Measurements from ENCODE around the gene HOXB4.

HOXB4 gene

DNA sequence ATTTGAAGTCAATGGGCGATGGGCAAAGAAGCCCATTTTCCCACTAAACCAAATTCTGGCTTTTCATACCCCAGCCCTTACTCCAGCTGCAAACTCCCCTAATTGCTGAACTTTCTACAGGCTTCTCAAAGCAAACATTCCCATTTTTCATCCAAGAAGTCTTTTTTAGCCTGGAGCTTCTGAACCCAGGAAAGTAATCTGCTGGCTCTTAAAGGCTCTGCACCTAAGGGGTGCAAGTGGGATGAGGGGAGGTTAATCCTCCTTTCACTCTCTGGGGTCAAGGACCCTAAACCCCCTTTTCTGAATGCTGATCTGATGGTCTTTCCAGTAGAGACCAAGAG lies 30.3 kb upstream of the HOXB4 start:
- H3K27ac ChIP-seq, result no peak overlapping the region
- no peaks in the 10 kb centered on the region for H4K20me1 ChIP-seq (ENCODE audit: insufficient read depth)
- no peak overlapping the region for H3K9ac ChIP-seq
- peaks cover 19% of the 10 kb centered on the region for H3K4me1 ChIP-seq (ENCODE audit: low read depth, poor library complexity, severe bottlenecking)
- H3K4me3 ChIP-seq (IDR thresholded peaks at IDR 0.05; ENCODE audit: insufficient read depth, low read depth, low read length), result no peak overlapping the region
- H3K36me3 ChIP-seq (ENCODE audit: insufficient read depth), result no peaks in the 10 kb centered on the region
- no peaks in the 10 kb centered on the region for H3K79me2 ChIP-seq (ENCODE audit: insufficient read depth, low read depth)
- TF ChIP-seq, protein P1, sequence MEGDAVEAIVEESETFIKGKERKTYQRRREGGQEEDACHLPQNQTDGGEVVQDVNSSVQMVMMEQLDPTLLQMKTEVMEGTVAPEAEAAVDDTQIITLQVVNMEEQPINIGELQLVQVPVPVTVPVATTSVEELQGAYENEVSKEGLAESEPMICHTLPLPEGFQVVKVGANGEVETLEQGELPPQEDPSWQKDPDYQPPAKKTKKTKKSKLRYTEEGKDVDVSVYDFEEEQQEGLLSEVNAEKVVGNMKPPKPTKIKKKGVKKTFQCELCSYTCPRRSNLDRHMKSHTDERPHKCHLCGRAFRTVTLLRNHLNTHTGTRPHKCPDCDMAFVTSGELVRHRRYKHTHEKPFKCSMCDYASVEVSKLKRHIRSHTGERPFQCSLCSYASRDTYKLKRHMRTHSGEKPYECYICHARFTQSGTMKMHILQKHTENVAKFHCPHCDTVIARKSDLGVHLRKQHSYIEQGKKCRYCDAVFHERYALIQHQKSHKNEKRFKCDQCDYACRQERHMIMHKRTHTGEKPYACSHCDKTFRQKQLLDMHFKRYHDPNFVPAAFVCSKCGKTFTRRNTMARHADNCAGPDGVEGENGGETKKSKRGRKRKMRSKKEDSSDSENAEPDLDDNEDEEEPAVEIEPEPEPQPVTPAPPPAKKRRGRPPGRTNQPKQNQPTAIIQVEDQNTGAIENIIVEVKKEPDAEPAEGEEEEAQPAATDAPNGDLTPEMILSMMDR (conservative IDR thresholded peaks at IDR 0.05; ENCODE audit: low read depth, low read length), result no peak
- no peak overlapping the region for H2AFZ ChIP-seq (ENCODE audit: low read depth)
- H3K4me2 ChIP-seq, result peak overlapping the region; percentile 92; the same call in 1 of the 2 replicates
- peaks cover 18% of the 10 kb centered on the region for H3K27me3 ChIP-seq (ENCODE audit: insufficient read depth, low read depth)

DNA sequence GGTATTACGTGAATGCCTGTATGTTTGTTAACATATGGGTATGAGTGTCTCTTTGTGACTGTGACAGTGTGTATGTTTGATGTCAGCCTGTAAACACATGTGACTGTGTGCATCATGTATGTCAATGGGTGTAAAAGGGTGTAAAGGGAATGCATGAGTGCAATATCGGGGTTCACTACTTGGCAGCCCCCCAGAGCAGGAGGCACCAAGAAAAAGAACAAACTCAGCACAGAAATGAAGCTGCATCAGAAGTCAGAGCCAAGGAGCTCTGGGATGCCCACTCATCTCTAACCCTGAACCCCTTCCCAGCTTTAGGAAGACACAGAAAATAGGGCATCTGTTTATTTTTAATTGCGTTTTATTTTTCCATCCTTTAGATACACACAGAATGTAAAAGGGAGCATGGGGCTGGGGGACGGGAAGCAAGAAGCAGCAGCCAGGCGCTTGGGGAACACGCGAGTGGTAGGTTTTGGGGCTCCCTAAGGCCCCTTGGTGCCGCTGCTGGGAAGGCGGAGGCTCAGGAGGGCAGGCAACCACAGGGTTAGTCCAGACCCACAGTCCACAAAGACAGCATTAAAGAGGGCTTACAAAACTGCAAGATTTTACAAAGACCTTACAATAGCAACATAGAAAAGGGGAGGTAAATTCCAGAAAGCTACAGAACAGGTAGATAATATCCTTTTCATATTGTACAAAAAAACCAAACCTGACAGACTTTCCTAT lies 28.9 kb upstream of the HOXB4 start:
- Histone ChIP-seq H3K27me3 (ENCODE audit: insufficient read depth, low read depth) (peaks cover 23% of the 10 kb centered on the region), H3K4me3 (IDR thresholded peaks at IDR 0.05; ENCODE audit: insufficient read depth, low read depth, low read length) (no peak overlapping the region), H4K20me1 (ENCODE audit: insufficient read depth) (no peaks in the 10 kb centered on the region), H3K27ac (no peak overlapping the region), H2AFZ (ENCODE audit: low read depth) (no peak overlapping the region), H3K36me3 (ENCODE audit: insufficient read depth) (no peaks in the 10 kb centered on the region), H3K79me2 (ENCODE audit: insufficient read depth, low read depth) (no peaks in the 10 kb centered on the region), H3K4me1 (ENCODE audit: low read depth, poor library complexity, severe bottlenecking) (peaks cover 23% of the 10 kb centered on the region), H3K9ac (no peak overlapping the region), H3K4me2 (no peak overlapping the region)
- TF ChIP-seq, protein P1 (conservative IDR thresholded peaks at IDR 0.05; ENCODE audit: low read depth, low read length), result no peak

DNA sequence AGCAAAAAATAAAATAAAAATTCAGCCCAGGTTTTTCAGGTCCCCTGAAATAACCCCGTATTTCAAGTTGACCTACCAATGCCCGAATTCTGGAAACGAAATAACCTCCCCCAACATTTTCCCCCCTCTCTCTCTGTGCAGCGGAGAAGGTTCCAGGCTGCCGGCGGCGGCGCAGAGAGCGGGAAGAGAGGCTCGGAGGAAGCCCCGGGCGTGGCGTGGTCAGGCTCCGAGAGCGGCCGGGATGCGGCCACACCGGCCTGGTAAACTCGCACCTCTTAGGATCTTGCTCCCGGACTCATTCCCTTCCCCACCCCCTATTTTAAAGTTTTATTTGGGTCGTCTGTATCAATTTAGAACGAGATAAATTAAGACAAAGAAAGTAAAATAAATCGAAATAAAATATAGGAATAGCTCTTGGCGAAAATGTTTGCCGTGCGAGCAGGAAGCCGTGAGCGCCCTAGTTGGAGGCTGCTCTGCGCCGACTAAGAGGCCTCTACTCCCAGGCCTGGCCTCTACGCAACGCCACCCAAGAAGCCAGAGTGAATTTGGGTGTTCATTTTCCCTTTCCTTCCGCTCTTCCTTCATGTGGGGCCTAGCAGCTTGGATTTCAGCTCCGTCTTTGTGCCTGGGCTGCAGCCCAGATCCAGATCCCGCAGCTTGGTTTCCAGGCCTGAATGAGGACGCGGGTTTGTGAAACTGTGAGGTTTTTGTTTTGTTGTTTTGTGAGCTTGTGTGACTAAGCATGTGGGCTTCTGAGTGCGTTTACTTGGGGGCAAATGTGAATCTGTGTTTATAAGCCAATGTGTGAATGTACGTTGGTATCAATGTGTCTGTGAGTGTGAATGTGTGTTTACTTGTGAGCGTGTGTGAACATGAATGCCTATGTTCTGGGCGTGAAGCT lies 28.1 kb upstream of the HOXB4 start:
- TF ChIP-seq, protein P1 (conservative IDR thresholded peaks at IDR 0.05; ENCODE audit: low read depth, low read length), result no peak
- Histone ChIP-seq H3K27me3 (ENCODE audit: insufficient read depth, low read depth) (peaks cover 31% of the 10 kb centered on the region), H4K20me1 (ENCODE audit: insufficient read depth) (no peaks in the 10 kb centered on the region), H3K4me2 (no peak overlapping the region), H3K9ac (no peak overlapping the region), H3K4me3 (IDR thresholded peaks at IDR 0.05; ENCODE audit: insufficient read depth, low read depth, low read length) (no peak overlapping the region), H3K27ac (no peak overlapping the region), H3K79me2 (ENCODE audit: insufficient read depth, low read depth) (no peaks in the 10 kb centered on the region), H2AFZ (ENCODE audit: low read depth) (no peak overlapping the region), H3K4me1 (ENCODE audit: low read depth, poor library complexity, severe bottlenecking) (peaks cover 23% of the 10 kb centered on the region), H3K36me3 (ENCODE audit: insufficient read depth) (no peaks in the 10 kb centered on the region)

DNA sequence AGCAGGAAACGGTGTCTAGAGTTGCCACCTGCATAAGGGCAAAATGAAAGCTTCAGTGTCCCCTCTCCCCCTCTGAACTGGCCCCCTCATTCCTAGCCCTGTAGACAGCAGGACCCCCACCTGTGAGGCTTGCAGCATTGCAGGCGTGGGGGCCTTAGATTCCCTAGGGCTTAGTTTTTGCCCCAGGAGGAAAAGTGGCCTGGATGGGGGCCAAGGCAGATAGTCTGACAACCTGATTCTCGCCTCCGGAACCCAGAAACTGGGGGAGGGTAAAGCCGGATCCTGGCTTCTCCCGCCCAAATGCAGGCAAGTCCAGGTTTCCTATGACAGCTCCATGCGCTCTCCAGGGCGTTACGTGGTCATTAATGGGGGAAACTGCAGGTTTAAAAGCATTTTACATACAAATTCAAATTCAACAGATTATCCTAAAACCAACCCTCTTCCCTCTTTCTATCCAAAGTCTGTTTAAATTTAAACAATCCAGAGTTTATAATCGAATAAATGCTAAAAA lies 27.3 kb upstream of the HOXB4 start:
- Histone ChIP-seq H3K79me2 (ENCODE audit: insufficient read depth, low read depth) (no peaks in the 10 kb centered on the region), H3K4me3 (IDR thresholded peaks at IDR 0.05; ENCODE audit: insufficient read depth, low read depth, low read length) (no peak overlapping the region), H3K36me3 (ENCODE audit: insufficient read depth) (no peaks in the 10 kb centered on the region), H3K4me2 (no peak overlapping the region), H3K27me3 (ENCODE audit: insufficient read depth, low read depth) (peaks cover 36% of the 10 kb centered on the region), H3K27ac (no peak overlapping the region), H3K4me1 (ENCODE audit: low read depth, poor library complexity, severe bottlenecking) (peaks cover 23% of the 10 kb centered on the region), H3K9ac (no peak overlapping the region), H2AFZ (ENCODE audit: low read depth) (no peak overlapping the region), H4K20me1 (ENCODE audit: insufficient read depth) (no peaks in the 10 kb centered on the region)
- TF ChIP-seq, protein P1 (conservative IDR thresholded peaks at IDR 0.05; ENCODE audit: low read depth, low read length), result no peak

All from KMS-11 (cell line).